WTC11 (cell line): ENCODE data around the gene MBD3. TPM values are rescaled to one million over a fixed set of nuclear protein-coding genes. Genes with fewer than 3 reads are reported as not detected.

ENCODE experiments used
- ATAC-seq: fragments of 200-7000 bp; cut with Tn5 transposase; 2 replicates; pipeline ENCODE4 v1.10.0; 2021; ENCODE audit warnings: mild to moderate bottlenecking, moderate library complexity
- CTCF ChIA-PET: fragments of 300-600 bp; sonication (Branson Sonifier 250); formaldehyde crosslinking; loops from one replicate; lab custom pipeline; 2021; ENCODE audit warnings: antibody characterized with exemption; lab: Charles Lee
- POLR2A ChIA-PET: fragments of 350-600 bp; sonication (Branson Sonifier 250); formaldehyde crosslinking; loops from one replicate; lab custom pipeline; 2021; ENCODE audit warnings: antibody characterized with exemption; lab: Charles Lee
- DNase-seq: peaks from one replicate; pipeline ENCODE4 v3.0.0; 2021; ENCODE audit warnings: low spot score
- H3K27ac Mint-ChIP-seq: 2 replicates; pipeline ENCODE4 v1.8.0; 2021; ENCODE audit warnings: mixed read lengths
- H3K27me3 Mint-ChIP-seq: 2 replicates; pipeline ENCODE4 v1.8.0; 2021; ENCODE audit warnings: low read depth, mild to moderate bottlenecking, moderate library complexity, mixed read lengths
- H3K36me3 Mint-ChIP-seq: 2 replicates; pipeline ENCODE4 v1.8.0; 2021; ENCODE audit warnings: mixed read lengths
- H3K4me1 Mint-ChIP-seq: 2 replicates; pipeline ENCODE4 v1.8.0; 2022; ENCODE audit warnings: mixed read lengths
- H3K4me3 Mint-ChIP-seq: 2 replicates; pipeline ENCODE4 v1.8.0; 2021; ENCODE audit warnings: mild to moderate bottlenecking, moderate library complexity, mixed read lengths
- H3K9me3 Mint-ChIP-seq: 2 replicates; pipeline ENCODE4 v1.8.0; 2021; ENCODE audit warnings: mixed read lengths
- ARID4B ChIP-seq: sonication (generic); formaldehyde crosslinking; IDR thresholded peaks from 2 replicates; pipeline ENCODE4 v1.8.0; 2023; ENCODE audit warnings: missing genetic modification reagents, mild to moderate bottlenecking, borderline replicate concordance
- ATF1 ChIP-seq: sonication (generic); formaldehyde crosslinking; IDR thresholded peaks from 2 replicates; pipeline ENCODE4 v1.8.1; 2023; ENCODE audit warnings: mild to moderate bottlenecking, moderate library complexity, missing genetic modification reagents
- ATF2 ChIP-seq: sonication (generic); formaldehyde crosslinking; IDR thresholded peaks from 2 replicates; pipeline ENCODE4 v1.8.1; 2022; ENCODE audit warnings: low read depth, missing genetic modification reagents, borderline replicate concordance
- ERG ChIP-seq: fragments of 250-450 bp; sonication (Bioruptor Pico); IDR thresholded peaks from 2 replicates; pipeline ENCODE4 v1.8.0; 2021; ENCODE audit warnings: mild to moderate bottlenecking
- FOXP4 ChIP-seq: sonication (generic); formaldehyde crosslinking; IDR thresholded peaks from 2 replicates; pipeline ENCODE4 v1.8.0; 2022; ENCODE audit warnings: mild to moderate bottlenecking, missing genetic modification reagents
- GRHL2 ChIP-seq: fragments of 250-450 bp; sonication (Bioruptor Pico); IDR thresholded peaks from 2 replicates; pipeline ENCODE4 v1.8.0; 2022; ENCODE audit warnings: mild to moderate bottlenecking, moderate library complexity; ENCODE audit not compliant: insufficient replicate concordance, severe bottlenecking
- GTF2I ChIP-seq: fragments of 250-450 bp; sonication (Bioruptor Pico); conservative IDR thresholded peaks from 2 replicates; pipeline ENCODE4 v1.4.0; 2021; ENCODE audit warnings: mild to moderate bottlenecking
- HMGXB4 ChIP-seq: sonication (generic); formaldehyde crosslinking; IDR thresholded peaks from 2 replicates; pipeline ENCODE4 v1.8.1; 2023; ENCODE audit warnings: mild to moderate bottlenecking, moderate library complexity, missing genetic modification reagents
- JAZF1 ChIP-seq: fragments of 250-450 bp; sonication (Bioruptor Pico); IDR thresholded peaks from 2 replicates; pipeline ENCODE4 v1.9.0; 2021; ENCODE audit warnings: moderate library complexity, mild to moderate bottlenecking, inconsistent platforms
- NR3C1 ChIP-seq: sonication (generic); formaldehyde crosslinking; conservative IDR thresholded peaks from 2 replicates; pipeline ENCODE4 v1.8.1; 2023; ENCODE audit warnings: low read depth, mild to moderate bottlenecking, missing genetic modification reagents
- PRRX2 ChIP-seq: fragments of 250-450 bp; sonication (Bioruptor Pico); IDR thresholded peaks from 2 replicates; pipeline ENCODE4 v1.8.0; 2021; ENCODE audit warnings: mild to moderate bottlenecking
- STAT6 ChIP-seq: sonication (generic); formaldehyde crosslinking; conservative IDR thresholded peaks from 2 replicates; pipeline ENCODE4 v1.8.1; 2023; ENCODE audit warnings: mild to moderate bottlenecking, low read depth, missing genetic modification reagents, moderate library complexity
- TEAD4 ChIP-seq: sonication (generic); formaldehyde crosslinking; IDR thresholded peaks from 2 replicates; pipeline ENCODE4 v1.8.0; 2022; ENCODE audit warnings: mild to moderate bottlenecking, missing genetic modification reagents
- ZNF121 ChIP-seq: sonication (generic); formaldehyde crosslinking; IDR thresholded peaks from 2 replicates; pipeline ENCODE4 v1.8.0; 2023; ENCODE audit warnings: missing genetic modification reagents
- ZNF138 ChIP-seq: sonication (generic); formaldehyde crosslinking; conservative IDR thresholded peaks from 2 replicates; pipeline ENCODE4 v1.8.1; 2022; ENCODE audit warnings: mild to moderate bottlenecking, moderate library complexity, missing genetic modification reagents
- ZNF396 ChIP-seq: fragments of 250-450 bp; sonication (Bioruptor Pico); IDR thresholded peaks from 2 replicates; pipeline ENCODE4 v1.8.0; 2021; ENCODE audit warnings: mild to moderate bottlenecking, moderate library complexity, borderline replicate concordance
- total RNA-seq: library from RNA; stranded (reverse); gene quantifications from 3 replicates; pipeline ENCODE4 v1.2.3, GENCODE V29; 2021

Gene MBD3
- total RNA-seq, 1 experiment from 2014 or later: 90.2 TPM

DNA sequence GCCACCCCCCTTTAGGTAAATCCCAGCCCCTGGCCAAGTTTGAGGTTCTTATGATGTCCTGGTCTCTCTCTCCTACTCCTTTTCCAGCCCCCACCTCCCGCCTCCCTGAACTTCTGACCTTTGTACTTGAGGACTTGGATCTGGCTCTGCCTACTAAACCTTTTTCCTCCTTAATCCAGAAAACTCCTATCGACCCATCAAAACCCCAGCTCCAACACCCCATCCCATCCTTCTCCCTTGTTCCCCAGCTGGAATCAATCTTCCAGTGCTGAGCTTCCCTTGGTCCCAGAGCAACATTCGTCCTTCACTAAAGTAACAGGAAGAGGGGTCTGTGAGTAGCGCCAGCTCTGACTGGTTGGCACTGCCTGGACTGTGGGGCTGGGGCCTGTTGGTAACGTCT, 29.9 kb upstream of the MBD3 start:
- no peak for DNase-seq
- Mint-ChIP-seq H3K9me3 (no peaks in the 10 kb centered on the region), H3K4me1 (peaks cover 5% of the 10 kb centered on the region), H3K36me3 (peaks cover 28% of the 10 kb centered on the region), H3K4me3 (no peak overlapping the region), H3K27me3 (no peaks in the 10 kb centered on the region), H3K27ac (peak overlapping the region; percentile 93)
- CTCF ChIA-PET: no interaction called here
- TF ChIP-seq ZNF396 (CRISPR knock-in tag) (no peak), ARID4B (CRISPR knock-in tag) (no peak), ZNF121 (CRISPR knock-in tag) (no peak), ERG (CRISPR knock-in tag) (no peak), TEAD4 (no peak), NR3C1 (CRISPR knock-in tag) (no peak), GTF2I (CRISPR knock-in tag) (no peak), ZNF138 (CRISPR knock-in tag) (no peak), ATF1 (no peak)
- POLR2A ChIA-PET: interaction anchor here (0.7 kb wide), 1 partner anchor 22 kb away, joined by 3 read pairs; no protein-coding TSS in a partner anchor
- no peak for ATAC-seq

- ChIA-PET CTCF (no interaction called here), POLR2A (interaction anchor here (0.7 kb wide), 1 partner anchor 21 kb away, joined by 3 read pairs; no protein-coding TSS in a partner anchor)
- Mint-ChIP-seq H3K4me3 (no peak overlapping the region), H3K9me3 (no peaks in the 10 kb centered on the region), H3K27ac (no peak overlapping the region), H3K27me3 (no peaks in the 10 kb centered on the region), H3K4me1 (peaks cover 5% of the 10 kb centered on the region), H3K36me3 (peaks cover 33% of the 10 kb centered on the region)
- no peak for DNase-seq
- ATAC-seq: no peak
- TF ChIP-seq GRHL2 (CRISPR knock-in tag): no peak
- no peak for TF ChIP-seq HMGXB4 (CRISPR knock-in tag)
- no peak for TF ChIP-seq JAZF1 (CRISPR knock-in tag)
- no peak for TF ChIP-seq FOXP4 (CRISPR knock-in tag)
Observed at GRCh38 chr19:1622007-1622406, 29.3 kb upstream of the MBD3 start.

DNA sequence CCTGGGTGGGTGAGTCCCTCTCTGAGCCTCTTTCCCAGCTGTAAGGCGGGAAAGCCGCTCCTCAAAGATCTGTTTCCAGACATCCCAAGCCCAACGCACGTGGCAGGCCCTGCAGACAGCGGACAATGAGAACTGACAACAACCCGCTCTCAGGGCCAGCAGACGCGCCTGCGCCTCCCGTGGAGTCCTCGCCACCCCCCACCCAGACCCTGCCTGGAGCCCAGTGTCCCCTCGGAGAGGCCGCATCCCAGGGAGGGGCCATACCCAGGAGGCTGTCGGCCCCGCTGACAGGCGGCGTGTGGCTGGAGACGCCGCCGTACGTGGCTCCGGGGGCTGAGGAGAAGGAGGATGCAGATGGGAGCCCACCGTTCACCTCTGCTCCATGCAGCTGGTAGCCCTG, 28.9 kb upstream of the MBD3 start:
- no peak for ATAC-seq
- no peaks in the 10 kb centered on the region for H3K27me3 Mint-ChIP-seq
- peaks cover 38% of the 10 kb centered on the region for H3K36me3 Mint-ChIP-seq
- H3K27ac Mint-ChIP-seq: no peak overlapping the region
- H3K9me3 Mint-ChIP-seq: no peaks in the 10 kb centered on the region
- H3K4me1 Mint-ChIP-seq: peaks cover 5% of the 10 kb centered on the region
- ChIA-PET POLR2A (interaction anchor here (0.7 kb wide), 1 partner anchor 21 kb away, joined by 3 read pairs; no protein-coding TSS in a partner anchor), CTCF (no interaction called here)
- no peak for DNase-seq
- no peak overlapping the region for H3K4me3 Mint-ChIP-seq
- TF ChIP-seq PRRX2 (CRISPR knock-in tag) (no peak), STAT6 (CRISPR knock-in tag) (no peak), ZNF138 (CRISPR knock-in tag) (no peak), ATF2 (no peak)
